A673 (cell line): ENCODE results near the gene ATP8B2.

Experiments used
- CTCF ChIP-seq: fragments of 300-800, 200-600 bp; sonication (generic); conservative IDR thresholded peaks from 2 replicates; pipeline ENCODE4 v1.5.1; 2017; ENCODE audit warnings: low read depth, mild to moderate bottlenecking, antibody characterized with exemption, low read length, moderate library complexity, mixed read lengths
- EZH2 ChIP-seq: fragments of 200-600 bp; sonication (generic); IDR thresholded peaks from 2 replicates; pipeline ENCODE4 v1.6.1; 2017; ENCODE audit warnings: borderline replicate concordance, low read depth, mild to moderate bottlenecking, mixed read lengths, antibody characterized with exemption, low read length; ENCODE audit not compliant: poor library complexity, severe bottlenecking

- TF ChIP-seq CTCF (no peak), EZH2 (no peak)
These were observed 73.4 kb downstream of the ATP8B2 start for GRCh38 chr1:154398678-154399077.
